ENCODE results near the gene ABLIM3.

- TF ChIP-seq, protein P1, sequence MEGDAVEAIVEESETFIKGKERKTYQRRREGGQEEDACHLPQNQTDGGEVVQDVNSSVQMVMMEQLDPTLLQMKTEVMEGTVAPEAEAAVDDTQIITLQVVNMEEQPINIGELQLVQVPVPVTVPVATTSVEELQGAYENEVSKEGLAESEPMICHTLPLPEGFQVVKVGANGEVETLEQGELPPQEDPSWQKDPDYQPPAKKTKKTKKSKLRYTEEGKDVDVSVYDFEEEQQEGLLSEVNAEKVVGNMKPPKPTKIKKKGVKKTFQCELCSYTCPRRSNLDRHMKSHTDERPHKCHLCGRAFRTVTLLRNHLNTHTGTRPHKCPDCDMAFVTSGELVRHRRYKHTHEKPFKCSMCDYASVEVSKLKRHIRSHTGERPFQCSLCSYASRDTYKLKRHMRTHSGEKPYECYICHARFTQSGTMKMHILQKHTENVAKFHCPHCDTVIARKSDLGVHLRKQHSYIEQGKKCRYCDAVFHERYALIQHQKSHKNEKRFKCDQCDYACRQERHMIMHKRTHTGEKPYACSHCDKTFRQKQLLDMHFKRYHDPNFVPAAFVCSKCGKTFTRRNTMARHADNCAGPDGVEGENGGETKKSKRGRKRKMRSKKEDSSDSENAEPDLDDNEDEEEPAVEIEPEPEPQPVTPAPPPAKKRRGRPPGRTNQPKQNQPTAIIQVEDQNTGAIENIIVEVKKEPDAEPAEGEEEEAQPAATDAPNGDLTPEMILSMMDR (IDR thresholded peaks at IDR 0.05; ENCODE audit: insufficient read depth, low read length, poor library complexity, severe bottlenecking), result no peak
- TF ChIP-seq EZH2phosphoT487 (conservative IDR thresholded peaks at IDR 0.05; ENCODE audit: low read length), result no peak
Observed at GRCh38 chr5:149251546-149251945, 110.3 kb downstream of the ABLIM3 start.

Data from SU-DHL-6 (cell line).